ENCODE results near the gene PER2. TPM values are rescaled to one million over a fixed set of nuclear protein-coding genes. Genes with fewer than 3 reads are reported as not detected.
A peak's percentile ranks its signal among the peaks of the same experiment; 100 is the strongest.

Gene PER2
- total RNA-seq, 1 experiment from 2014 or later = 3.9 TPM

DNA sequence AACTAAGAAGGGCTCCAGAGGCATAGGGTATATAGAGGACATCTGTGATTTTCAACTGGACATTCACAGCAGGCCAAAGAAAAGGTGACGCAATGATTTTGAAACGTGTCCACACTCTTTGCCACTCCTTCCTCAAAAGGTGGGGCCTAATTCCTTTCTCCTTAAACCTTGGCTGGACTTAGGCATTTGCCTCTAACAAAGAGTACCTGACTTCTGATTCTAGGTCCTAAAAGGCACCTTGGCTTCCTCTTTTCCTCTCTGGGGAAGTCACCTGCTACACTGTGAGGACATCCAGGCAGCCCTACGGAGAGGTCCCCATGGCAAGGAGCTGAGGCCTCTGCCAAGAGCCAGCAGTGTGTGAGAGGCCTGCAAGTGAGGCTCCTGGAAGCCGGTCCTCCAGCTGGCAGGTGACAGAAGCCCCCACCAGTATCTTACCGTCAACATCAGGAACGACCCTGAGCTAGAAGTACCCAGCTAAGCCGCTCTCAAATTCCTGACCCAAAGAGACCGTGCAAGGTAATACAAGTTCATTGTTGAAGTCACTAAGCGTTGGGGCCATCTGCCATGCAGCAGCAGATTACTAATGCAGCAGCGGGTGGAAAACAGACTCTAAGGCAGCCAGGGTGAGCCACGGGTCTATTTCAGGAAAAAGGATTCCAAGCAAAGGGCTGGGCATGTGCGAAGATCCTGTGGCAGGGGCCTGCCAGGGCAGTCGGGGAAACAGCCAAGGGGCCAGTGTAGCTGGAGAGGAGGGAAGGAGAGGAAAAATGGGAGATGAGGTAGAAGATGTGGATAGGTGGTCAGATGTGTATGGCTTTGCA lies 41.2 kb downstream of the PER2 start:
- DNase-seq (ENCODE audit: low spot score) = no peak

DNA sequence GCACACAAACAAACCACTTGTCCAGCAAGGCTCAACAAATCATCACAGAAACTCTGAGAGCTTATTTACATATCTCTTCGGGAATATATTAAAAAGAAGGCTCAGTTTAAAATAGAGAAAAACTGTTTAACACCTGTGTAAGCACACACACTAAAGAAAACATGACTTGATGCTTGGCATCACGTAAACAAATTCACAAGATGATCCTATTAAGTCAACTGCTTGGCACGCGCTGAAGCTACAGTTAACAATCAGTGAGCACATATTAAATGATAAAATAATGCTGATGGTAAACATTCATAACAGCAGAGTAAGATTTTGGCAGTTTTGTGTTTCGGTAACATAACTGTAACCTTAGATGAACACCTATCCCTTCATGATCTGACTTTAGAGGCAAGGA lies 44.3 kb downstream of the PER2 start:
- DNase-seq (ENCODE audit: low spot score) = no peak

DNA sequence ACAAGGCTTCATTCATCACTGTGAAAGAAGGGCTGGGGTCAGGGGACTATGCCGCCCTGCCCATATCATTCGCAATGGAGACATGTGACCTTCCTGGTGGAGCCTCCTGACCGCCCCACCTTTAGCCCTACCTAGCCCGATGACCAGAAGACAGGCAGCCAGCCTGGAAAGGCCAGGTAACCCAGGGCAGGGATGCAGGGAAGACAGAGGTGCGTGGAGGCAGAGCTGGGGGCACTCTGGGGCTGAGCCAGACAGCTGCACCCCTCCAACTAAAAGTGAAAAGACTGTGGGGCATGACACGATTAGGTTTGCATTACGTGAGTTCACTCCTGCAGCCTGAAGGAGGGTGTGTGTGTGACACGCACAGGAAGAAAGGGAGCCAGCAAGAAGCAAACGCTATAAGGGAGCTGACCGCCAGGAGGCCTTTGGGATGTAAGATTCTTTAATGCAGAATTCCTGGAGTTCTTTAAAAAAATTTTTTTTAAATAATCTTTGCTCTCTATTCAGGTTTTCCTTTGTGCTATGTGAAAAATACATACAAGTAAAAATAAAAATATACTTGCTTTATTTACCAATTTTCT lies 44.8 kb downstream of the PER2 start:
- DNase-seq (ENCODE audit: low spot score) = no peak

DNA sequence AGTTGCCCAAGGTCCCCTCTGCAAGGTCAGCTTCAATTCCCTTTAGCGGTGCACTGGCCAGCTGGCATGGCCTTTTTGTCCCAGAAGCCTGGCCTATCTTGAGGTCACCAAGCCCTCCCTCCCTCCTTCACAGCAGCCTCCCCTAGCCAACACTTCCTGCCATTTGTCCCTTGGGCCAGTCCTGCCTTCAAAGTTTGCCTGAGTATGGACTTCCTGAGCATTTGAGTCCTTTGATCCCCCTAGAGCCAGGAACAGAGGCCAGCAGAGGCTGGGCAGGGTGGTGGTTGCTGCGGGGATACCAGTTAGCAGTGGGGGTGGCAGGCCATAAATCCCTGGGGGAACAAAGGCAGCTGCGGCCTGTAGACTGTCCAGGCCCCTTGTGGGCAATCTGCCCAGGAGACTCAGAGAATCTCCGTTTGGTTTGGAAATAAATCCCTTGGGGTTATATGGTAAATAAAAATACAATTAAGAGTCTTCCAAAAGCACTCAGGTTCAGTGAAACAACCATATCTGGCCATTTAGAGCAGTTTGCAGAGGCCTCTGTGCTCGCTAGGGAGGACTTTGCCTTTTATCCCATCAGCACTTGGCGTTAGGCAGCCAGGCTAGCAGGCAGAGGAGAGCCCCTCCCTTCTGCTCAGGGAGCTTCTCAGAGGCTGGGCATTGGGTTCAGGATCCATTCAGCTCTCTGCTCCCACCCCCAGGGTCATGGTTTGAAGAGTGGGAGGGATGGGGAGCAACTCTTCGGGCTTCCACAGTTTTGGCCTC lies 45.5 kb downstream of the PER2 start:
- peak; percentile 43 for DNase-seq (ENCODE audit: low spot score)

DNA sequence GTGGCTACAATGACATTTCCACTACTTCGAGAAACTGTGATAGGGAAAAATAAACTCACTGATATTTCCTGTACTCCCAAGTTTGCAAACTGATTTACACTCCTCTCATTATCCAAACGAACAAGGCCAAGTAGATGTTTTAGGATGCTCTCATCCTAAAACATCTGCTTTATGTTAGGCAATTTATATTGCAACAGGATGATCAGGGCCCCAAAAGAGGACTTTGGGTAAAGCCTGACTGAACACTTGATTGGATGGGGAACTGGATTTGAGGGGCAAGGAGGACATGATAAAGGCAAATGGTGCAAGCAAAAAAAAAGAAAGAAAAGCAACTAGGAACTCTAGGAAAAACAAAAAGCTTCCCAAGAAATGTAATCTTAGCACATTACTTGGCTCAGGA lies 46.4 kb downstream of the PER2 start:
- DNase-seq (ENCODE audit: low spot score) = no peak

DNA sequence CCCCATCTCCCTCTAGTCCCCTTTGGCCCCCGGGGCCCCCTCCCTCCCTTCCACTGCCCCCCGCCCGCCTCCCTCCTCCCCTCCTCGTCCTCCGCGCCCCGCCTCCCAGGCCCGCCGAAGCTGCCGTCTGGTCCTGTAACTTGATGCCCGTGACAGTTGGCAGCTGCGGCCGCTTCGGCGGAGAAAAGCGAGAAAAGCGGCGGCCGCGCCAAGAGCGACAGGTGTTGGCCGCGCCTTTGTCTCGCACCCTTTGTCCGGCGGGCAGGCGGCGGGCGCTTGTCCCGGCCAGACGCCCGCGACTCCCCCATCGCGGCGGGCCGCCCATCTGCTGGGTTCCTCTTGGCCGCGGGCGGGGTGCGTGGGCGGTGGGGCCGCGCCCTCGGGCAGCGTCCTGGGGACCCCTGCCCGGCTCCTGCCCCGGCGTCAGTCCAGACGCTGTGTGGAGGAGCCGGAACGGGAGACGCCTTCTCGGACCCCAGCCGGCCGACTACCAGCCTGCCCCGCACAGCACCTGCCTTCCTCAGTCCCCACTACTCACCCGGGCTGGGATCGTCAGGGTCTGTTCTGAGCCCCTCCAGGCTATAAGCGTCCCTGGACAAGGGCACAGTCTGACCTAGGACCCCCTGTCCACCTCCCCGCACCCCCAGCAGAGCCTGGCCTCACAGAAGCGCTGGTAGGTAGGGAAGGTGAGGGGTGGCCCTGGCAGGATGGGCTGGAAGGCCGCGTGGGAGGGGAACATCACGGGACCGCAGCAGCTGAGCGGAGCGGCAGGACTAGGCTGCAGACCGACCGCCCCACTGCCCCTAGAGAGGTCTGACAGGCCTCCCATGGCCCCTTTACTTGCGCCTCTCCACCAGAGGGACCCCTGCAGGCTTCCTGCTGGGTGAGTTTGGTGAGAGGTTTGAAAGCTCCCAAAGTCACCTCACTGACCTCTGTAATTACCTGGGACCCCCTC lies 47.4 kb downstream of the PER2 start:
- peak; percentile 33 for DNase-seq (ENCODE audit: low spot score)

DNA sequence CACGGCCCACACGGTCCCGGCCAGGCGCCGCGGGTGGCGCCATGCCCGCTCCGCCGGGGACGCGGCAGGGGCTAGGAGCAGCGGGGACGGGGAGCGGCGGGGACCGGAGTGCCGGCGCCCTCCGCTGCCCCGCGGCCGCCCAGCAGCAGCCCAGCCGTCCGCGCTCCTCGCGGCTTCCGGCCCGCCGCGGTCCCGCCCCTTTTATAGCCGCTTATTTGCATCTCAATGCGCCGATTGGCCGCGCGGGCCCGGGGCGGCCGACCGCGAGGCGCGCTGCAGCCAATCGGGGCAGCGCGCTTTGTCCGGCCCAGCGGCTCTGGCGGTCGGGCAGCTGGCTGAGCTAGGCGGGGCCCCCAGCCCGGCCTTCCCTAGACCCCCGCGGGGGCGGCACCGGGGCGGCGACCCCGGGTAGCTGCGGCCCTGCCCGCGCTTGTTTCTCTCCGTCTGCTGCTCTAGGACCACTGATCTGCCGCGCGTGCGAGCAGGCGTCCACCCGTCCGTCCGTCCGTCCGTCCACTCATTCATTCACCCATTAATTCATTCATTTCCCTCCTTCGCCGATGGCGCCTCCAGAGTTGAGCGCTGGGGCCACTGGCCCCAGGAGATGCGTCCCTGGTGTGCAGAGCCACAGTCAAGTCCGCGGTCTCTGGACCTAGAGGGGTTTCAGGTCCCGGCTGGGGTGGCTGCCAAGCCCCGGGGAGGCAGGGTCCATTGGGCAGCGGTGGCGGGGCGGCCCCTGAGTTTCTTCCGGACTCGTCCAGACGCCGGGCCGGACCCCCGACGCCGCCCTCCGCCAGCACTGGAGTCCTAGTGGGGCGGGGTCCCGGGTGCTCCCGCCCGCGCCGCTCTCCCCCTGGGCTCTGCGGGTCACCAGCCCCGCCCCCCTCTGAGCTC lies 48.3 kb downstream of the PER2 start, which contains the start of gene HES6:
Gene HES6, minus strand, starts transcription at position 176 of the 894 bp plus-strand sequence. Its CDS starts 133 bp downstream, at position 43.
- peak; percentile 81 for DNase-seq (ENCODE audit: low spot score)

DNA sequence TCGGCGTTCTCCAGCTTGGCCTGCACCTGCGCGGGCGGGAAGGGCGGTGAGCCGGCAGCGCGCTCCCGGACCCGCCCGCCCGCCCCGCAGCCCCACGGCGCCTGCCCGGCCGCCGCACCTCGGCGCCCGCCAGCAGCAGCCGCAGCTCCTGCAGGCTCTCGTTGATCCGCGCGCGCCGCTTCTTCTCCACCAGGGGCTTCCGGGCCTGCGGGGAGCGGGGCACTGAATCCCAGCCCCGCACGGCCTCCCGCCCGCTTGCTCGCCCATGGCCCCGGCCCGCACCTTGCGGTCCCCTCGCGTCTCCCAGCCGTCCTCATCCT lies 48.9 kb downstream of the PER2 start:
- no peak for DNase-seq (ENCODE audit: low spot score)

DNA sequence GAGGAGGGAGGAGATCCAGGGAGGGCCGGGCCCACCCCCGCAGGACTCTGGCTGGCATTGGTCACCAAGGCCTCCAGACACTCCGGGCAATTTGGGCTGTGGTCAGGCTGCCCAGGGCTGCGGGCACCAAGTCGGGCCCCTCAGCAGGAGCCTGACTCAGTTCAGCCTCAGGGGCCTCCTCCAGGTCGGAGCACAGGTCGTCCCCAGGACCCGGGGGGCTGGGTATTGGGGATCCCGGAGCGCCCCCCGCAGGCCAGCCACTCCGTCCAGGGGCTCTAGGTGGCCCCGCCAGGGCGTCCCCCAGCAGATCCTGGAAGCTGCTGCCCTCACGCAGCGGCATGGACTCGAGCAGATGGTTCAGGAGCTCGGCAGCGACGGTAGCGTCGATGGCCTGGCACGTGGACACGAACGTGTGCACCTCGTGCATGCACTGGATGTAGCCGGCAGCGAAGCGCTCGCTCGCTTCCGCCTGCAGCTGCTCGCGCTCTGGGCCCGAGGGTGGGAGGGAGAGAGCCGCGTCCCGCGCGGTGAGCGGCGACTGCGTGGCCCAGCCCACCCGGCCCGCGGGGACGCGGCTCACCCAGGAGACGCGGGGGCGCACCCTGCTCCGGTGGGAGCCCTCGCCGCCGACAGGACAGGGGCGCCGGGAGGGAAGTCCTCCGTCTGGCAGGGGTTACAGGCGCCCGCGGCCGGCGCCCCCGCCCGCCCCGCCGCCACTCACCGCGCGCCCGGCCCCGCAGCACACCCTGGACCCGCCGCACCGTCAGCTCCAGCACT lies 49.5 kb downstream of the PER2 start:
- DNase-seq (ENCODE audit: low spot score) = no peak

DNA sequence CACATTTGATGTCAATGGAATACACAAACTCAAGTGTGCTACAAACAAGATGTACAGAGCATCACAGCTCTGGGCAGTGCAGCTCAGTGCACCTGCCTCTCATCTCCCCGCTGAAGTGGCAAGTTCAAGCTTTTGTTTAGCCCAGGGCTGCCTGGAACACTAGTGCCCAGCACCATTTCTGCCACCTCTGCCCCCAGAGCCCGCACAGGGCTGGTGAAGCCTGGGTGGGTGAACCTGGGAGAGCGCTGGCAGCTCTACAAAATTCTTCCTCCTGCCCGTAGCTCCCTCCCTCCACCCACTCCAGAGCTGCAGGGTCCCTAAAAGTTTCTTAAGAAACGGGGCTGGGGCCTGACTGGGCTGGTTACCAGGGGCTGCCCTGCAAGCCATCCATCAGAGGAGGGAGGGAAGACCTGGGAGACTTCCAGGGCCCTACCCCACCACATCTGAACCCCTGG lies 50.1 kb downstream of the PER2 start:
- no peak for DNase-seq (ENCODE audit: low spot score)

DNA sequence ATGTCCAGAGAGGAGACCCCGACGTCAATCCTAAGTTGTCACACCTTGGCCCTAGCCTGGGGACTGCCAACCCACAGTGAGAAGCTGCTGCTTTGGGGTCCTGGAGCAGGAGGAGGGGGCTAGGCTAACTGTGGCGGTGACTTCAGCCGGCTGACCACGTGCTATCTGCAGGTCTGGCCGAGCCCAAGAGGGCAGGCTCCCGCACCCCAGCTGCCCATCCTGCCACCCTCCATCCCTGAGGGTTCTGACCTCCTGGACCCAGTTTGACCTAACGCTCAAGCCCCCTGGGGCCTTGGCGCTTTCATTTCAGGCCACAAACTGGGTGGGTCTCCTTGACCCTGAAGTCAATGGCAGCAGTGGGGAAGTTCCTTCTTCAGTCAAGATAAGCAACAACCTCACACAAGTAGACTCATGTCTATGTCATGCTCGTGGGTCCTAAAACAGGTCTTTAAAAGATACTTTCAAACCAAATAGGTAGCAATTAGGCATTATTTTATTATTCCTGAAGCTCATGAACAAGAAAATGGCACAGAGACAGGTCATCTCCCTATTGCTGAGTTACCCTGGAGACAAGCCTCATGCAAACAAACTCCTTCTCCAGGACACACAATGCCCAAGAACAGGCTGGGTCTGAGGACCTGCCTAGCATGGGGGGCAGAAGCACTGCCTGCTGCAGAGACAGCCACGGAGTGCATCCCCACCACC lies 50.8 kb downstream of the PER2 start:
- DNase-seq (ENCODE audit: low spot score) = no peak

DNA sequence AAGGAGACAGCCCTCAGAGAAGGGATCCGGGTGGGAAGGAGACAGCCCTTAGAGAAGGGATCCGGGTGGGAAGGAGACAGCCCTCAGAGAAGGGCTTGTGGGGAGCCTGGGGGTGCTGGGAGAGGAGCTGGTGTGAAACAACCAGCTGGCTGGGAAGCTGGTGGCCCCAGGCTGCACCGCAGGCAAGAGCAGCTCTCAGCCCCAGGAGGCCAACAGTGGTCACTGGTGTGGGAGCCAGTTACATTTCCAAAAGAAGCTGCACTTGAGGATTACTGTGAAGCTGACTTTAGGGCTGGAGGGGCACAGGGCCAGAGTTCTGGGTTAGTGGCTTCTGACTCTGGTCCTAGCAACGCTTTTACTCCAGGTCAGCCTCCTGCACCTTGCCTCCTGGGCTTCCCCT lies 51.8 kb downstream of the PER2 start:
- no peak for DNase-seq (ENCODE audit: low spot score)

DNA sequence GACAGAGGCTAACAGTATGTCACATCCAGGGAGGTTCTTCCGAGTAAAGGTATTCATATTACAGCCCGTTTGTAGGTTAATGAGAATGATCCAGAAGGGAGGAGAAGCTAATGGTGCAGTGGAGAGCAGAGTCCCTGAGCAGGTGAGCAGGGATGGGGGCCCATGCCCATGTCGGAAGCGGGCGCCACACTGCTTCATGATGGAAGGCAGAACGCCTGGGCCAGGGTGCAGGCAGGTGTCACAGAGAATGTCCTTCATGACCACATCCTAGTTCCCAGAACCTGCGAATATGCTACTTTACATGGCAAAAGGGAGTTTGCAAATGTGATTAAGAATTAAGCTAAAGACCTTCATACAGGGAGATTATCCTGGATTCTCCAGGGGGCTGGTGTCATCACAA lies 52.6 kb downstream of the PER2 start:
- no peak for DNase-seq (ENCODE audit: low spot score)

DNA sequence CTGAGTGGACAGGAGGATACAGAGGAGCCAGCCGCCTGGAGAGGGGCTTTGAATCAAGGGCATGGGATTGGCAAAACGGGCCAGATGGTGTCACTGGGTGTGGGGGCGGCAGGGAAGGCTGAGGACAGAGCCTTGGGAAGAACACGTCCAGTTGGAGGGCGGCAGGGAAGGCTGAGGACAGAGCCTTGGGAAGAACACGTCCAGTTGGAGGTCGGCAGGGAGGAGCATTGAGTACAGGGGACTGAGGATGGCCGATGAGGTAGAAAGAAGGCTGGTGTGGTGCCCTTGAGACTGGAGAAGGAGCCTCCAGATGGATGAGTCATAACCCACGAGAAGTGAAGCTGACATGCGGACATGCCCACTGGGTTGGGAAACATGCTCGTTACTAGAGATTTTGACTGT lies 53.1 kb downstream of the PER2 start:
- no peak for DNase-seq (ENCODE audit: low spot score)

DNA sequence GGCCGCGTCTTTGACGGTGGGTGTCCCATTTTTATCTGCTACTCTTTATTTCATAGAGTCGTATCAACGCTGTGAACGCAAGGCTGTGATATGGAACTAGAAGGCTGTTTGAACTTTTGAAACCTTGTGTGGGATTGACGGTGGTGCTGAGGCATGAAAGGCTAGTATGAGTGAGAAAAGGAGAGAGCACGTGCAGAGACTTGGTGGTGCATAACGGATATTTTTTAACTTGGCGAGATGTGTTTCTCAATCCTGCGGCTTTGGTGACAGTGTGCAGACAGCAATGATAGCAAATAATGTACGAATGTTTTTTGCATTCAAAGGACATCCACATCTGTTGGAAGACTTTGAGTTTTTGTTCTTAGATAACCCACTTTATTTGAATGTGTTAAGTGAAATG lies 54.8 kb downstream of the PER2 start:
- no peak for DNase-seq (ENCODE audit: low spot score)

DNA sequence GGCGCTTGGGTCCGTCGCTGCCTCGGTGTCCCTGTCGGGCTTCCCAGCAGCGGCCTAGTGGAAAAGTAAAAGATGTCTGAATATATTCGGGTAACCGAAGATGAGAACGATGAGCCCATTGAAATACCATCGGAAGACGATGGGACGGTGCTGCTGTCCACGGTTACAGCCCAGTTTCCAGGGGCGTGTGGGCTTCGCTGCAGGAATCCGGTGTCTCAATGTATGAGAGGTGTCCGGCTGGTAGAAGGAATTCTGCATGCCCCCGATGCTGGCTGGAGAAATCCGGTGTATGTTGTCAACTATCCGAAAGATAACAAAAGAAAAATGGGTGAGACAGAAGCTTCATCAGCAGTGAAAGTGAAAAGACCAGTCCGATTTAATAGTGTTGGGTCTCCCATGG lies 56.6 kb downstream of the PER2 start:
- no peak for DNase-seq (ENCODE audit: low spot score)

DNA sequence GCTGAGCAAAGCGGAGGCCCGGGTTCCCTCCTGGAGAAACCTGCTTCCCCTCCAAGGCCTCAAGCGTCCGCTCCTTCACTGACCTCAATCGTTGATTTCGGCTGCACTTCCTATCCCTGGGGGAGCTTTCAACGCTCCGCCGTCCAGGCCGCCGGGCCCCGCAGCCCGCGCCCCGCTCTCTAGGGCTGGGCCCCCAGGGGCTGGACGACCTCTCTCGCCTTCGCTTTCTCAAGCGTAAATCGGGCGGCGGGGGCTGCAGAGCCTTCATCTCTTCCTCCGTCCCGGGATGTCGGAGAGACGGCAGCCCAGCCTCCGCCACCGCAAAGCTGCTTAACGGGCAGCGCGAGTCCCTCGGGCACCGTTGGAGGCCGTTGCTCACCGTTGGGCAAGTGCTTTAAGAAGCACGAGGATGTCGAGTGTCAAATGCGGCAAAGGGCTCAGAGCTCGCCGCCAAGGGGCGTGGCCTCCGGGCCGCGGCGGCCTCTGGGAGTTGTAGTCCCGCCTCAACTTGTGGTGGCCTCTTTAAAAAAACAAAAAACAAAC lies 57.1 kb downstream of the PER2 start:
- no peak for DNase-seq (ENCODE audit: low spot score)

DNA sequence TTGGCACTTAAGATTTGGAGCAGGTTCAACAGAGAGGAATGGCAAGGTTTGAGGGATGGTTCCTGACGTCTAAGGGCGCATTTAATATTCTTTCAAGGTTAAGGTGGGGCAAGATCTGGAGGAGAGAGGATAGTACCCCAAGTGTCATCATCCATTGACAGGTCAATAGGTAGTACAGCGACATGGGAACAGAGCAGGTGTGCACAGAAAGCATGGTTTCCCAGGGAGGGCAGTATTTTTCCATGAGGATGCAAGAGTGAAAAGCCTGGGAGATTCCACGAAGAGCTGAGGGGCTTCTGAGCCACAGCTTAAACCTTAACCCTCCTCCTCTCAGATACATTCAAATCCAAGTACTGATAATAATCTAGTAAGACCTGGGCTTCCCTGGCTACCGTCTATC lies 57.7 kb downstream of the PER2 start:
- no peak for DNase-seq (ENCODE audit: low spot score)

DNA sequence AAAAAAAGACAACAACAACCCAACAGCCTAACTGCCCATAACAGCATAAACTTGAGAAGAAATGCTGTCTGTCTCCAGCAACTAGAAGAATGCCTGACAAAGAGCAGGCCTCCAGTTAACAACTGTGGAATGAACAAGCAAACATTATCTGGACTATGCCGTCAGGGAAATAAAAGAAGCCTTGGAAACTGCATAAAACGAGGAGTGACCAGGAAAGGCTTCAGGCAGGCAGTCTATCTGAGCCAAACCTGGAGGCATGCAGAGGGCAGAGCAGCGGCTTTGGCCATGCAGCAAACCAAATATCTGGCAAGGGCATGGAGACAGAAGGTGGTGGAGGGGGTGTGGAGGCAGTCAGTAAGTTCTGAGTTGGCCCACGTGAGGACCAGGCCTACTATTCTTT lies 59.7 kb downstream of the PER2 start:
- no peak for DNase-seq (ENCODE audit: low spot score)
